ENCODE data around the gene DYSF. TPM values are rescaled to one million over a fixed set of nuclear protein-coding genes. Genes with fewer than 3 reads are reported as not detected.

DYSF gene
- total RNA-seq, 1 experiment from 2014 or later, result 5.5 TPM

DNA sequence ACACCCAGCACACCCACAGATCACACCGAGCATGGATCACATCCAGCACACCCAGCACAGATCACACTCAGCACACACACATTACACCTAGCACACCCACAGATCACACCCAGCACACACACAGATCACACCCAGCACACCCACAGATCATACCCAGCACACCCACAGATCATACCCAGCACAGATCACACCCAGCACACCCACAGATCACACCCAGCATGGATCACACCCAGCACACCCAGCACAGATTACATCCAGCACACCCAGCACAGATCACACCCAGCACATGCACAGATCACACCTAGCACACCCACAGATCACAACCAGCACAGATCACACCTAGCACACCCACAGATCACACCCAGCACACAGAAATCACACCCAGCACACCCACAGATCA, 118.6 kb downstream of the DYSF start:
- no peak overlapping the region for H2AK5ac ChIP-seq (ENCODE audit: insufficient read length, low read length)
- no peaks in the 10 kb centered on the region for H4K20me1 ChIP-seq (ENCODE audit: control insufficient read depth, insufficient read depth, insufficient read length)
- H3K9me3 Mint-ChIP-seq, result no peaks in the 10 kb centered on the region
- H3K27me3 Mint-ChIP-seq (ENCODE audit: low read depth), result no peaks in the 10 kb centered on the region
- WGBS (ENCODE audit: extremely low coverage, insufficient read length, low lambda C conversion rate), result no CpG with 5 or more reads among the region's 1 CpG
- no peaks in the 10 kb centered on the region for H3K4me1 Mint-ChIP-seq
- H3K9ac ChIP-seq (ENCODE audit: extremely low read depth, insufficient read length, low read length), result no peak overlapping the region
- no peak overlapping the region for H4K91ac ChIP-seq (ENCODE audit: insufficient read length, low read depth, low read length)
- H3K4me1 ChIP-seq (ENCODE audit: insufficient read depth, low read length), result no peaks in the 10 kb centered on the region
- no peak overlapping the region for H4K5ac ChIP-seq (ENCODE audit: insufficient read length, low read depth, low read length)
- no peak overlapping the region for H3K4me3 Mint-ChIP-seq
- no peak for DNase-seq
- no peak overlapping the region for H3K14ac ChIP-seq (ENCODE audit: insufficient read depth, low read length)
- H3K18ac ChIP-seq (ENCODE audit: insufficient read length, low read depth, low read length), result no peak overlapping the region
- no peak overlapping the region for H2BK5ac ChIP-seq (ENCODE audit: insufficient read length, low read length)
- H3K79me1 ChIP-seq (ENCODE audit: insufficient read depth, low read depth, low read length, poor library complexity, severe bottlenecking), result no peaks in the 10 kb centered on the region
- H2BK120ac ChIP-seq (ENCODE audit: low read depth, low read length, poor library complexity, severe bottlenecking), result no peak overlapping the region
- no peaks in the 10 kb centered on the region for H3K79me2 ChIP-seq (ENCODE audit: insufficient read depth, low read length)
- H4K8ac ChIP-seq (replicated peaks; ENCODE audit: insufficient read length, low read depth, low read length), result no peak overlapping the region
- no peak overlapping the region for H2AFZ ChIP-seq (ENCODE audit: low read length)
- no peak overlapping the region for H2BK12ac ChIP-seq (ENCODE audit: insufficient read length, low read depth, low read length)
- H2BK20ac ChIP-seq (ENCODE audit: low read depth, low read length, poor library complexity, severe bottlenecking), result no peak overlapping the region
- H3K4me2 ChIP-seq (ENCODE audit: insufficient read depth, insufficient read length, low read length), result no peak overlapping the region
- no peak overlapping the region for H3K27ac ChIP-seq (ENCODE audit: insufficient read length, low read depth, low read length)
- peaks cover 0 to 2% (median 0%) of the 10 kb centered on the region in 3 experiments; a peak in 1 of 7 replicates for H3K36me3 Mint-ChIP-seq (ENCODE audit: insufficient read depth in 1 of 3, low read depth in 3 of 3)
- no peak overlapping the region for H3K27ac Mint-ChIP-seq
- H3K4ac ChIP-seq (ENCODE audit: low read depth, low read length), result no peak overlapping the region
- peaks cover 9% of the 10 kb centered on the region for H3K9me3 ChIP-seq (ENCODE audit: control insufficient read depth, low read depth, low read length)
- H3K23ac ChIP-seq (ENCODE audit: insufficient read length, low read depth, low read length), result no peak overlapping the region
- H2BK15ac ChIP-seq (ENCODE audit: low read depth, low read length), result no peak overlapping the region
- TF ChIP-seq, protein P1, sequence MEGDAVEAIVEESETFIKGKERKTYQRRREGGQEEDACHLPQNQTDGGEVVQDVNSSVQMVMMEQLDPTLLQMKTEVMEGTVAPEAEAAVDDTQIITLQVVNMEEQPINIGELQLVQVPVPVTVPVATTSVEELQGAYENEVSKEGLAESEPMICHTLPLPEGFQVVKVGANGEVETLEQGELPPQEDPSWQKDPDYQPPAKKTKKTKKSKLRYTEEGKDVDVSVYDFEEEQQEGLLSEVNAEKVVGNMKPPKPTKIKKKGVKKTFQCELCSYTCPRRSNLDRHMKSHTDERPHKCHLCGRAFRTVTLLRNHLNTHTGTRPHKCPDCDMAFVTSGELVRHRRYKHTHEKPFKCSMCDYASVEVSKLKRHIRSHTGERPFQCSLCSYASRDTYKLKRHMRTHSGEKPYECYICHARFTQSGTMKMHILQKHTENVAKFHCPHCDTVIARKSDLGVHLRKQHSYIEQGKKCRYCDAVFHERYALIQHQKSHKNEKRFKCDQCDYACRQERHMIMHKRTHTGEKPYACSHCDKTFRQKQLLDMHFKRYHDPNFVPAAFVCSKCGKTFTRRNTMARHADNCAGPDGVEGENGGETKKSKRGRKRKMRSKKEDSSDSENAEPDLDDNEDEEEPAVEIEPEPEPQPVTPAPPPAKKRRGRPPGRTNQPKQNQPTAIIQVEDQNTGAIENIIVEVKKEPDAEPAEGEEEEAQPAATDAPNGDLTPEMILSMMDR (conservative IDR thresholded peaks at IDR 0.05), result no peak
- no peak overlapping the region for H3K56ac ChIP-seq (ENCODE audit: insufficient read length, low read depth, low read length)
- no peaks in the 10 kb centered on the region for H3K23me2 ChIP-seq (ENCODE audit: insufficient read length, low read depth, low read length, poor library complexity, severe bottlenecking)
- H3K27me3 ChIP-seq (ENCODE audit: insufficient read depth, low read length), result no peaks in the 10 kb centered on the region
- H3T11ph ChIP-seq (ENCODE audit: low read length), result no peak overlapping the region

Data from H9 (cell line).